CD14-positive monocyte (primary cell): ENCODE data around the gene CCN6. TPM values are rescaled to one million over a fixed set of nuclear protein-coding genes. Genes with fewer than 3 reads are reported as not detected.

ENCODE experiments used
- DNase-seq, 3 donors: peaks; one replicate each; pipeline ENCODE4 v3.0.0-alpha.2; 2011 to 2022
- H2AFZ ChIP-seq: 2 replicates; pipeline ENCODE4 v1.6.0; 2012; ENCODE audit warnings: mild to moderate bottlenecking, low read depth, low read length, inconsistent platforms; ENCODE audit not compliant: insufficient read depth, poor library complexity, severe bottlenecking
- H3K27ac ChIP-seq, 2 donors: 1 replicate in 1 of 2; 2 replicates in 1 of 2; pipeline ENCODE4 v1.5.1; 2012 to 2013; ENCODE audit warnings: low read length in 2 of 2, control low read depth in 1 of 2, inconsistent platforms in 1 of 2, low read depth in 1 of 2, mild to moderate bottlenecking in 1 of 2
- H3K27me3 ChIP-seq, 2 donors: one replicate each; pipeline versions ENCODE4 v1.6.0 to v1.6.1; 2011 to 2013; ENCODE audit warnings: low read length in 2 of 2; ENCODE audit not compliant: control insufficient read depth in 2 of 2, insufficient read depth in 2 of 2
- H3K36me3 ChIP-seq, 2 donors: replicated peaks in 1 of 2; 1 replicate in 1 of 2; 2 replicates in 1 of 2; pipeline versions ENCODE4 v1.5.1 to v1.6.1; 2012 to 2013; ENCODE audit warnings: low read length in 2 of 2, control low read depth in 1 of 2, inconsistent platforms in 1 of 2, mild to moderate bottlenecking in 1 of 2; ENCODE audit not compliant: insufficient read depth in 2 of 2, control insufficient read depth in 1 of 2
- H3K4me1 ChIP-seq, 2 donors: 1 replicate in 1 of 2; 2 replicates in 1 of 2; pipeline versions ENCODE4 v1.5.1 to v1.6.1; 2012 to 2013; ENCODE audit warnings: low read length in 2 of 2, control low read depth in 1 of 2, inconsistent platforms in 1 of 2, mild to moderate bottlenecking in 1 of 2, moderate library complexity in 1 of 2; ENCODE audit not compliant: insufficient read depth in 2 of 2, control insufficient read depth in 1 of 2
- H3K4me2 ChIP-seq: replicated peaks from 2 replicates; pipeline ENCODE3; 2012; ENCODE audit warnings: low read length, moderate library complexity, mild to moderate bottlenecking; ENCODE audit not compliant: poor library complexity, severe bottlenecking; ENCODE audit errors: extremely low read depth
- H3K4me3 ChIP-seq, 3 experiments: fragments of 200-600 bp in 1 of 3; sonication (generic) in 1 of 3; replicated peaks in 1 of 3; 1 replicate in 2 of 3; 2 replicates in 1 of 3; pipeline ENCODE4 v1.5.1; 2011 to 2013; ENCODE audit warnings: low read length in 3 of 3, mild to moderate bottlenecking in 3 of 3, control low read depth in 2 of 3, low read depth in 2 of 3, inconsistent platforms in 1 of 3, moderate library complexity in 1 of 3
- H3K79me2 ChIP-seq: 2 replicates; pipeline ENCODE4 v1.6.0; 2012; ENCODE audit warnings: mild to moderate bottlenecking, control low read depth, inconsistent platforms, low read length, moderate library complexity; ENCODE audit not compliant: insufficient read depth
- H3K9ac ChIP-seq: 2 replicates; pipeline ENCODE4 v1.6.0; 2017; ENCODE audit warnings: low read length, mild to moderate bottlenecking; ENCODE audit not compliant: insufficient read depth, poor library complexity, severe bottlenecking
- H3K9me3 ChIP-seq, 2 donors: replicated peaks in 1 of 2; 1 replicate in 1 of 2; 2 replicates in 1 of 2; pipeline versions ENCODE4 v1.5.1 to v1.6.1; 2012 to 2013; ENCODE audit warnings: low read length in 2 of 2, control low read depth in 1 of 2; ENCODE audit not compliant: control insufficient read depth in 1 of 2, insufficient read depth in 1 of 2
- H4K20me1 ChIP-seq: 2 replicates; pipeline ENCODE4 v1.6.0; 2012; ENCODE audit warnings: mild to moderate bottlenecking, low read length, control low read depth, moderate library complexity; ENCODE audit not compliant: insufficient read depth
- H3K27ac Mint-ChIP-seq, 7 donors: one replicate each; pipeline ENCODE4 v1.8.0; 2020; ENCODE audit warnings: mild to moderate bottlenecking in 7 of 7, mixed read lengths in 7 of 7, moderate library complexity in 6 of 7, inconsistent platforms in 2 of 7
- H3K27me3 Mint-ChIP-seq, 3 donors: one replicate each; pipeline ENCODE4 v1.8.0; 2021 to 2022; ENCODE audit warnings: low read depth in 3 of 3, mild to moderate bottlenecking in 3 of 3, mixed read lengths in 3 of 3, moderate library complexity in 3 of 3, inconsistent platforms in 1 of 3
- H3K36me3 Mint-ChIP-seq, 2 donors: one replicate each; pipeline ENCODE4 v1.8.0; 2020; ENCODE audit warnings: mixed read lengths in 2 of 2, inconsistent platforms in 1 of 2, mild to moderate bottlenecking in 1 of 2
- H3K4me1 Mint-ChIP-seq: one replicate; pipeline ENCODE4 v1.8.0; 2020; ENCODE audit warnings: mild to moderate bottlenecking, mixed read lengths
- H3K4me3 Mint-ChIP-seq, 2 donors: one replicate each; pipeline ENCODE4 v1.8.0; 2020; ENCODE audit warnings: mild to moderate bottlenecking in 2 of 2, mixed read lengths in 2 of 2, moderate library complexity in 1 of 2
- H3K9me3 Mint-ChIP-seq, 7 donors: one replicate each; pipeline ENCODE4 v1.8.0; 2020 to 2022; ENCODE audit warnings: mixed read lengths in 7 of 7, mild to moderate bottlenecking in 6 of 7, moderate library complexity in 6 of 7, inconsistent platforms in 2 of 7
- CTCF ChIP-seq: fragments of 200-600 bp; IDR thresholded peaks from one replicate; pipeline ENCODE4 v1.8.0; 2022; ENCODE audit warnings: antibody characterized with exemption, mild to moderate bottlenecking
- WGBS: methylation state at CpG from one replicate; pipeline ENCODE4 v1.1.5; 2013; ENCODE audit warnings: missing lambda C conversion rate; ENCODE audit not compliant: insufficient coverage; 5-methylcytosine and 5-hydroxymethylcytosine counted together
- intact Hi-C, 2 donors: fragments of 100-400 bp; cut with micrococcal nuclease; formaldehyde crosslinking; loops; one replicate each; pipeline versions ENCODE4 v1.15.0 to v1.15.1; 2023
- polyA plus RNA-seq, 3 donors: library from polyadenylated mRNA; depleted of rRNA in 1 of 3; unstranded in 2 of 3; stranded (reverse) in 1 of 3; fragments of 300-500 nt in 2 of 3; fragments of >200 nt in 1 of 3; fragmentation: Illumina TruSeq in 2 of 3; gene quantifications; 1 replicate in 2 of 3; 2 replicates in 1 of 3; pipeline ENCODE4 v1.2.3, GENCODE V29; 2012 to 2021

Gene CCN6
- polyA plus RNA-seq, 3 donors, result not detected

GRCh38 chr6:112087916-112088315 is 34.0 kb downstream of the CCN6 start:
- H3K27me3 ChIP-seq, result no peaks in the 10 kb centered on the region
- peaks cover 0 to 4% (median 3%) of the 10 kb centered on the region in 3 donors for H3K27me3 Mint-ChIP-seq
- peak overlapping the region; percentile 87 to 97 (median 92) for H3K4me3 ChIP-seq
- no peak overlapping the region for H3K4me3 Mint-ChIP-seq
- no peaks in the 10 kb centered on the region for H3K36me3 ChIP-seq
- peak overlapping the region in 1 of 2 donors; percentile 76 for H3K27ac ChIP-seq
- H3K4me1 ChIP-seq, result peaks cover 9 to 12% of the 10 kb centered on the region in 2 donors
- no peak overlapping the region for H3K27ac Mint-ChIP-seq
- H3K9me3 ChIP-seq, result no peaks in the 10 kb centered on the region
- no peaks in the 10 kb centered on the region for H3K36me3 Mint-ChIP-seq
- H2AFZ ChIP-seq, result peak overlapping the region; percentile 91
- H3K79me2 ChIP-seq, result no peaks in the 10 kb centered on the region
- 72% methylated on average over 2 of the region's 7 CpGs for WGBS
- no peak for TF ChIP-seq CTCF
- no peaks in the 10 kb centered on the region for H4K20me1 ChIP-seq
- no peaks in the 10 kb centered on the region for H3K9me3 Mint-ChIP-seq
- peak overlapping the region; percentile 82 for H3K4me2 ChIP-seq
- intact Hi-C loops, result loop anchor here (5.0 to 10.0 kb wide), 2 partner anchors 74 to 77 kb away; no protein-coding TSS in a partner anchor
- peak overlapping the region; percentile 73 for H3K9ac ChIP-seq
- no peak for DNase-seq
- H3K4me1 Mint-ChIP-seq, result peaks cover 4% of the 10 kb centered on the region

- H3K27me3 ChIP-seq, result no peaks in the 10 kb centered on the region
Observed at GRCh38 chr6:112096901-112097300, 43.0 kb downstream of the CCN6 start.

More at GRCh38 chr6:112096901-112097300, 43.0 kb downstream of the CCN6 start:
- Histone ChIP-seq H3K36me3 (no peaks in the 10 kb centered on the region), H4K20me1 (no peaks in the 10 kb centered on the region), H3K9ac (no peak overlapping the region), H3K79me2 (no peaks in the 10 kb centered on the region), H3K4me3 (no peak overlapping the region), H3K4me2 (no peak overlapping the region), H3K27ac (no peak overlapping the region), H2AFZ (no peak overlapping the region), H3K9me3 (no peaks in the 10 kb centered on the region), H3K4me1 (no peaks in the 10 kb centered on the region)
- 100% methylated on average over 2 of the region's 2 CpGs for WGBS
- no peak for TF ChIP-seq CTCF
- H3K36me3 Mint-ChIP-seq, result no peaks in the 10 kb centered on the region
- H3K4me1 Mint-ChIP-seq, result no peaks in the 10 kb centered on the region
- DNase-seq, result no peak
- H3K27me3 Mint-ChIP-seq, result no peaks in the 10 kb centered on the region
- H3K9me3 Mint-ChIP-seq, result no peaks in the 10 kb centered on the region
- no peak overlapping the region for H3K27ac Mint-ChIP-seq
- no peak overlapping the region for H3K4me3 Mint-ChIP-seq
- intact Hi-C loops, result no loop called here
